Thoracic aorta (tissue), 2 donors: ENCODE data around the gene PNCK. TPM values are rescaled to one million over a fixed set of nuclear protein-coding genes. Genes with fewer than 3 reads are reported as not detected.

Experiments used
- ATAC-seq: fragments of 150-250 bp; one replicate; pipeline ENCODE4 v1.8.0; 2017; ENCODE audit warnings: low read depth; ENCODE audit not compliant: insufficient number of reproducible peaks, low FRiP score
- DNase-seq: peaks from one replicate; pipeline ENCODE4 v3.0.0-alpha.2; 2020; ENCODE audit warnings: low spot score
- H3K27ac ChIP-seq, 2 donors: fragments of 200-600 bp; sonication (generic); 1 replicate in 1 of 2; 2 replicates in 1 of 2; pipeline ENCODE4 v1.5.1; 2016; ENCODE audit warnings: mild to moderate bottlenecking in 2 of 2, moderate library complexity in 2 of 2
- H3K27me3 ChIP-seq: fragments of 200-600 bp; sonication (generic); replicated peaks from 2 replicates; pipeline ENCODE4 v1.6.0; 2016; ENCODE audit warnings: mild to moderate bottlenecking; ENCODE audit not compliant: insufficient read depth
- H3K36me3 ChIP-seq: fragments of 200-600 bp; sonication (generic); one replicate; pipeline ENCODE4 v1.5.1; 2016
- H3K4me1 ChIP-seq, 2 donors: fragments of 200-600 bp; sonication (generic); 1 replicate in 1 of 2; 2 replicates in 1 of 2; pipeline versions ENCODE4 v1.5.1 to v1.6.0; 2016; ENCODE audit warnings: low read depth in 2 of 2, mild to moderate bottlenecking in 1 of 2; ENCODE audit not compliant: control insufficient read depth in 1 of 2
- H3K4me3 ChIP-seq: fragments of 200-600 bp; sonication (generic); 2 replicates; pipeline ENCODE4 v1.5.1; 2016; ENCODE audit warnings: mild to moderate bottlenecking
- H3K9me3 ChIP-seq: fragments of 200-600 bp; sonication (generic); 2 replicates; pipeline ENCODE4 v1.5.1; 2016
- CTCF ChIP-seq: fragments of 200-600 bp; sonication (generic); IDR thresholded peaks from one replicate; pipeline ENCODE4 v1.5.1; 2019; ENCODE audit warnings: antibody characterized with exemption
- total RNA-seq, 2 donors: library from RNA; depleted of rRNA; stranded (reverse); fragments of >200 nt; gene quantifications; one replicate each; pipeline versions ENCODE4 v1.1.0 to v1.2.3, GENCODE V29; 2016

Gene PNCK
- total RNA-seq, 2 donors from 2014 or later = 1.2 to 3.2 TPM

GRCh38 chrX:153669901-153670731, 3.5 kb downstream of the PNCK start:
- no peak overlapping the region for H3K27ac ChIP-seq
- no peaks in the 10 kb centered on the region for H3K4me1 ChIP-seq
- no peak for TF ChIP-seq CTCF
- DNase-seq = no peak
- H3K36me3 ChIP-seq = no peaks in the 10 kb centered on the region
- H3K27me3 ChIP-seq = no peaks in the 10 kb centered on the region
- H3K9me3 ChIP-seq = no peaks in the 10 kb centered on the region
- H3K4me3 ChIP-seq = no peak overlapping the region
- no peak for ATAC-seq

- no peaks in the 10 kb centered on the region for H3K4me1 ChIP-seq
- H3K36me3 ChIP-seq = no peaks in the 10 kb centered on the region
- ATAC-seq = no peak
- no peaks in the 10 kb centered on the region for H3K27me3 ChIP-seq
- H3K9me3 ChIP-seq = no peaks in the 10 kb centered on the region
- no peak overlapping the region for H3K27ac ChIP-seq
- H3K4me3 ChIP-seq = no peak overlapping the region
- TF ChIP-seq CTCF = peak; percentile 71
- no peak for DNase-seq
Measured at GRCh38 chrX:153669174-153669890, 4.3 kb downstream of the PNCK start.

GRCh38 chrX:153668423-153669173, 5.0 kb downstream of the PNCK start:
- DNase-seq (no peak), ATAC-seq (no peak)
- H3K27ac ChIP-seq = no peak overlapping the region

GRCh38 chrX:153667956-153668396, 5.6 kb downstream of the PNCK start:
- H3K27me3 ChIP-seq = no peaks in the 10 kb centered on the region
- peak; percentile 73 for TF ChIP-seq CTCF
- H3K4me3 ChIP-seq = peak overlapping the region; percentile 35
- DNase-seq (peak; percentile 23), ATAC-seq (no peak)
- no peaks in the 10 kb centered on the region for H3K36me3 ChIP-seq
- no peaks in the 10 kb centered on the region for H3K9me3 ChIP-seq
- no peak overlapping the region for H3K27ac ChIP-seq
- no peaks in the 10 kb centered on the region for H3K4me1 ChIP-seq

More at GRCh38 chrX:153668423-153669173, 5.0 kb downstream of the PNCK start:
- H3K36me3 ChIP-seq = no peaks in the 10 kb centered on the region
- TF ChIP-seq CTCF = no peak
- no peaks in the 10 kb centered on the region for H3K27me3 ChIP-seq
- H3K4me3 ChIP-seq = no peak overlapping the region
- no peaks in the 10 kb centered on the region for H3K4me1 ChIP-seq
- no peaks in the 10 kb centered on the region for H3K9me3 ChIP-seq
